OCI-LY7 (cell line): Measurements from ENCODE around the gene SF3B1. TPM values are rescaled to one million over a fixed set of nuclear protein-coding genes. Genes with fewer than 3 reads are reported as not detected.

Source experiments
- BruUV-seq: library from RNA; stranded (reverse); fragments of 400-500 nt; replicated peaks from 2 replicates; lab custom pipeline; 2021; lab: Mats Ljungman, UMichigan
- CTCF ChIA-PET: fragments of 300-600 bp; sonication (Branson Sonifier 250); formaldehyde crosslinking; loops from one replicate; lab custom pipeline; 2022; ENCODE audit warnings: antibody characterized with exemption; ENCODE audit not compliant: unreplicated experiment; lab: Charles Lee
- POLR2A ChIA-PET: fragments of 300-600 bp; sonication (Branson Sonifier 250); formaldehyde crosslinking; loops from one replicate; lab custom pipeline; 2022; ENCODE audit warnings: antibody characterized with exemption; lab: Charles Lee
- DNase-seq: peaks from one replicate; pipeline ENCODE4 v3.0.0-alpha.2; 2015; ENCODE audit warnings: low spot score
- H2AFZ ChIP-seq: fragments of 200-600 bp; sonication (generic), shearing (Covaris generic); 2 replicates; pipeline ENCODE4 v1.6.1; 2014; ENCODE audit warnings: mild to moderate bottlenecking, antibody characterized with exemption, low read length, moderate library complexity
- H3K27ac ChIP-seq: fragments of 200-600 bp; sonication (generic); 2 replicates; pipeline ENCODE4 v1.5.1; 2014; ENCODE audit warnings: mixed run types, low read depth, mild to moderate bottlenecking, moderate library complexity, low read length, inconsistent platforms; ENCODE audit not compliant: poor library complexity, severe bottlenecking
- H3K36me3 ChIP-seq: fragments of 200-600 bp; sonication (generic); 2 replicates; pipeline ENCODE4 v1.6.1; 2014; ENCODE audit warnings: mild to moderate bottlenecking, antibody characterized with exemption, low read length, moderate library complexity, mixed read lengths; ENCODE audit not compliant: insufficient read depth
- H3K4me1 ChIP-seq: fragments of 200-600 bp; sonication (generic); 2 replicates; pipeline ENCODE4 v1.5.1; 2014; ENCODE audit warnings: mild to moderate bottlenecking, low read length; ENCODE audit not compliant: insufficient read depth, poor library complexity, severe bottlenecking
- H3K4me2 ChIP-seq: fragments of 200-600 bp; sonication (generic); 2 replicates; pipeline ENCODE4 v1.6.1; 2014; ENCODE audit warnings: mild to moderate bottlenecking, low read length
- H3K4me3 ChIP-seq: fragments of 200-600 bp; sonication (generic); 2 replicates; pipeline ENCODE4 v1.5.1; 2014; ENCODE audit warnings: mild to moderate bottlenecking, low read depth, low read length; ENCODE audit not compliant: poor library complexity, severe bottlenecking
- H3K79me2 ChIP-seq: fragments of 200-600 bp; sonication (generic); 2 replicates; pipeline ENCODE4 v1.6.1; 2016; ENCODE audit warnings: low read depth, mild to moderate bottlenecking, low read length, moderate library complexity, mixed read lengths; ENCODE audit not compliant: insufficient read depth
- H3K9me2 ChIP-seq: fragments of 200-600 bp; sonication (generic); 2 replicates; pipeline ENCODE4 v1.6.1; 2016; ENCODE audit warnings: mild to moderate bottlenecking, low read length, mixed read lengths; ENCODE audit not compliant: insufficient read depth
- H3K9me3 ChIP-seq: fragments of 200-600 bp; sonication (generic); 2 replicates; pipeline ENCODE4 v1.6.1; 2014; ENCODE audit warnings: mild to moderate bottlenecking, mixed run types, low read length, mixed read lengths
- H4K20me1 ChIP-seq: fragments of 200-600 bp; sonication (generic); 2 replicates; pipeline ENCODE4 v1.6.1; 2014; ENCODE audit warnings: mild to moderate bottlenecking, antibody characterized with exemption, low read length, moderate library complexity, mixed read lengths; ENCODE audit not compliant: insufficient read depth
- CTCF ChIP-seq: fragments of 200-600 bp; sonication (generic); conservative IDR thresholded peaks from 2 replicates; pipeline ENCODE4 v1.5.1; 2014; ENCODE audit warnings: mild to moderate bottlenecking, antibody characterized with exemption, low read length, moderate library complexity, mixed read lengths
- EZH2phosphoT487 ChIP-seq: fragments of 200-600 bp; sonication (generic); IDR thresholded peaks from 2 replicates; pipeline ENCODE4 v1.6.1; 2018; ENCODE audit warnings: low read depth, borderline replicate concordance, mild to moderate bottlenecking, mixed run types, antibody characterized with exemption, low read length, moderate library complexity, mixed read lengths
- intact Hi-C: fragments of 100-400 bp; cut with micrococcal nuclease; formaldehyde crosslinking; loops from one replicate; pipeline ENCODE4 v1.10.0; 2022; ENCODE audit not compliant: unreplicated experiment
- total RNA-seq, 2 experiments: library from RNA; depleted of rRNA in 1 of 2; stranded (reverse); fragments of >200 nt in 1 of 2; shearing (Covaris generic) in 1 of 2; gene quantifications; 2 replicates each; pipeline ENCODE4 v1.2.3, GENCODE V29; 2014 to 2022

SF3B1 gene
- total RNA-seq, 2 experiments from 2014 or later, result 198 to 268 TPM

GRCh38 chr2:197419438-197419837 lies 15.4 kb downstream of the SF3B1 start:
- CTCF ChIA-PET, result no interaction called here
- no peaks in the 10 kb centered on the region for H3K9me2 ChIP-seq
- peaks cover 58% of the 10 kb centered on the region for H3K79me2 ChIP-seq
- H3K4me3 ChIP-seq, result no peak overlapping the region
- no peak overlapping the region for H2AFZ ChIP-seq
- intact Hi-C loops, result no loop called here
- POLR2A ChIA-PET, result interaction anchor here (0.6 to 1.6 kb wide), 4 partner anchors 14 to 697 kb away, joined by 3 to 6 read pairs (median 4); partner anchors contain the start of gene SF3B1
- no peak overlapping the region for H3K27ac ChIP-seq
- no peak for DNase-seq
- peaks cover 10% of the 10 kb centered on the region for H4K20me1 ChIP-seq
- H3K36me3 ChIP-seq, result peaks cover 98% of the 10 kb centered on the region
- TF ChIP-seq EZH2phosphoT487 (no peak), CTCF (no peak)
- no peak overlapping the region for H3K4me2 ChIP-seq
- BruUV-seq, result no TSS peak
- no peaks in the 10 kb centered on the region for H3K9me3 ChIP-seq
- H3K4me1 ChIP-seq, result no peaks in the 10 kb centered on the region

- Histone ChIP-seq H2AFZ (no peak overlapping the region), H3K27ac (no peak overlapping the region), H3K9me3 (no peaks in the 10 kb centered on the region), H3K4me1 (no peaks in the 10 kb centered on the region), H3K4me3 (no peak overlapping the region), H3K4me2 (no peak overlapping the region), H3K79me2 (peaks cover 26% of the 10 kb centered on the region; the same call in 1 of the 2 replicates), H4K20me1 (peaks cover 7% of the 10 kb centered on the region; the same call in 1 of the 2 replicates), H3K9me2 (no peaks in the 10 kb centered on the region), H3K36me3 (peaks cover 99% of the 10 kb centered on the region)
- ChIA-PET CTCF (no interaction called here), POLR2A (interaction anchor here (0.6 to 1.0 kb wide), 2 partner anchors 17 to 296 kb away, joined by 3 read pairs; no protein-coding TSS in a partner anchor)
- BruUV-seq, result no TSS peak
- no peak for DNase-seq
- no peak for TF ChIP-seq CTCF
- TF ChIP-seq EZH2phosphoT487, result no peak
- intact Hi-C loops, result no loop called here
These were observed 18.6 kb downstream of the SF3B1 start for GRCh38 chr2:197416268-197416667.

- H3K79me2 ChIP-seq, result peaks cover 9% of the 10 kb centered on the region; the same call in 1 of the 2 replicates
- no peak for TF ChIP-seq EZH2phosphoT487
- intact Hi-C loops, result no loop called here
- no peak overlapping the region for H3K4me3 ChIP-seq
- H3K4me1 ChIP-seq, result no peaks in the 10 kb centered on the region
- no peak overlapping the region for H3K27ac ChIP-seq
- H3K36me3 ChIP-seq, result peaks cover 99% of the 10 kb centered on the region
- no peak overlapping the region for H3K4me2 ChIP-seq
- H4K20me1 ChIP-seq, result peaks cover 7% of the 10 kb centered on the region; the same call in 1 of the 2 replicates
- BruUV-seq, result no TSS peak
- DNase-seq, result no peak
- ChIA-PET CTCF (no interaction called here), POLR2A (interaction anchor here (2.6 kb wide), 1 partner anchor 12 kb away, joined by 10 read pairs; no protein-coding TSS in a partner anchor)
- H3K9me3 ChIP-seq, result no peaks in the 10 kb centered on the region
- no peaks in the 10 kb centered on the region for H3K9me2 ChIP-seq
- no peak overlapping the region for H2AFZ ChIP-seq
These were observed 20.3 kb downstream of the SF3B1 start for GRCh38 chr2:197414515-197414914.
